Measurements from ENCODE around the gene TECR. TPM values are rescaled to one million over a fixed set of nuclear protein-coding genes. Genes with fewer than 3 reads are reported as not detected.

TECR gene
- total and polyA plus RNA-seq, 9 of the 15 experiments (the other 6 are each of a cell fraction or from before 2014, with no cell fraction given), result 29.3 to 211 (median 81.4) TPM

DNA sequence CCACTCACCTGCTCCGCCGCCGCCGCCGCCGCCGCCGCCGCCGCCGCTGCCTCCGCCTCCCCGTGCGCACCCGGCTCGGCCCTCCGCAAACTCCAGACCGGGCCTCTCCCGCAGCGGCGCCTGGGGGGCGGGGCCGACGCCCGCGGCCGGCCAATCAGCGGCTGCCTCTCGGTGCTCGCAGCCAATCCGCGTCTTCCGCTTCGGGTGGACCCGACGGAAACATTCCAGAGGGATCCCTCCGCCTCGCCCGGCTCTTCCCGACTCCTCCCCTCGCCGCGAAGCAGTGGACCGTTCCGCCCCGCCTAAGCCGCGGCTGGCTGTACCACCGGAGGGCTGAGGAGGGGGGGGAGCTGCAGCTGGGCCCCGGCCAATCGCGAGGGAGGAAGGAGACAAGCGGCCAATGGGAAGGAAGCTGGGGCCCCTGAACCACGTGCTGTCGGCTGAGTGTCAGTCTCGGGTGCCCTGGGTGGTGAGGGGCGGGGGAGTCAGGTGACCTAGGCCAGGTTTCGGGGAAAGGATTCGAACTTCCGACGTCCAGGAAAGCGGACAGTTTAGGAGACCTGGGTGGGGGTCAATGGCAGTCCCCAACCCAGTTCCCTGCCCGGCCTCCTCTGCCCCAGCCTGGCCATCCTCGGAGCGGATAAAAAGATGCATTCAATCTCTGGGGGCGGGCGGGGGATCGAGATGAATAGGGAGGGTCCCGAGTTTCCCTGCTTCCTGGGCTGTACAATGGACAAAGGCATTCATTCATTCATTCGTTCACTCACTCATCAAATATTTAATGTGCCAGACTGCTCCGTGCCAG lies 33.2 kb upstream of the TECR start, which contains the start of gene GIPC1 (continued):
- TF ChIP-seq, protein P1, sequence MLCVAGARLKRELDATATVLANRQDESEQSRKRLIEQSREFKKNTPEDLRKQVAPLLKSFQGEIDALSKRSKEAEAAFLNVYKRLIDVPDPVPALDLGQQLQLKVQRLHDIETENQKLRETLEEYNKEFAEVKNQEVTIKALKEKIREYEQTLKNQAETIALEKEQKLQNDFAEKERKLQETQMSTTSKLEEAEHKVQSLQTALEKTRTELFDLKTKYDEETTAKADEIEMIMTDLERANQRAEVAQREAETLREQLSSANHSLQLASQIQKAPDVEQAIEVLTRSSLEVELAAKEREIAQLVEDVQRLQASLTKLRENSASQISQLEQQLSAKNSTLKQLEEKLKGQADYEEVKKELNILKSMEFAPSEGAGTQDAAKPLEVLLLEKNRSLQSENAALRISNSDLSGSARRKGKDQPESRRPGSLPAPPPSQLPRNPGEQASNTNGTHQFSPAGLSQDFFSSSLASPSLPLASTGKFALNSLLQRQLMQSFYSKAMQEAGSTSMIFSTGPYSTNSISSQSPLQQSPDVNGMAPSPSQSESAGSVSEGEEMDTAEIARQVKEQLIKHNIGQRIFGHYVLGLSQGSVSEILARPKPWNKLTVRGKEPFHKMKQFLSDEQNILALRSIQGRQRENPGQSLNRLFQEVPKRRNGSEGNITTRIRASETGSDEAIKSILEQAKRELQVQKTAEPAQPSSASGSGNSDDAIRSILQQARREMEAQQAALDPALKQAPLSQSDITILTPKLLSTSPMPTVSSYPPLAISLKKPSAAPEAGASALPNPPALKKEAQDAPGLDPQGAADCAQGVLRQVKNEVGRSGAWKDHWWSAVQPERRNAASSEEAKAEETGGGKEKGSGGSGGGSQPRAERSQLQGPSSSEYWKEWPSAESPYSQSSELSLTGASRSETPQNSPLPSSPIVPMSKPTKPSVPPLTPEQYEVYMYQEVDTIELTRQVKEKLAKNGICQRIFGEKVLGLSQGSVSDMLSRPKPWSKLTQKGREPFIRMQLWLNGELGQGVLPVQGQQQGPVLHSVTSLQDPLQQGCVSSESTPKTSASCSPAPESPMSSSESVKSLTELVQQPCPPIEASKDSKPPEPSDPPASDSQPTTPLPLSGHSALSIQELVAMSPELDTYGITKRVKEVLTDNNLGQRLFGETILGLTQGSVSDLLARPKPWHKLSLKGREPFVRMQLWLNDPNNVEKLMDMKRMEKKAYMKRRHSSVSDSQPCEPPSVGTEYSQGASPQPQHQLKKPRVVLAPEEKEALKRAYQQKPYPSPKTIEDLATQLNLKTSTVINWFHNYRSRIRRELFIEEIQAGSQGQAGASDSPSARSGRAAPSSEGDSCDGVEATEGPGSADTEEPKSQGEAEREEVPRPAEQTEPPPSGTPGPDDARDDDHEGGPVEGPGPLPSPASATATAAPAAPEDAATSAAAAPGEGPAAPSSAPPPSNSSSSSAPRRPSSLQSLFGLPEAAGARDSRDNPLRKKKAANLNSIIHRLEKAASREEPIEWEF (CRISPR knock-in tag; IDR thresholded peaks at IDR 0.05), result no peak
- TF ChIP-seq SAFB2 (IDR thresholded peaks at IDR 0.05; ENCODE audit: borderline replicate concordance, low read depth, low read length, severe bottlenecking), result no peak
- peak; percentile 60; the same call in 1 of the 2 replicates for TF ChIP-seq OTX1 (CRISPR knock-in tag; IDR thresholded peaks at IDR 0.05)
- TF ChIP-seq, protein P2, sequence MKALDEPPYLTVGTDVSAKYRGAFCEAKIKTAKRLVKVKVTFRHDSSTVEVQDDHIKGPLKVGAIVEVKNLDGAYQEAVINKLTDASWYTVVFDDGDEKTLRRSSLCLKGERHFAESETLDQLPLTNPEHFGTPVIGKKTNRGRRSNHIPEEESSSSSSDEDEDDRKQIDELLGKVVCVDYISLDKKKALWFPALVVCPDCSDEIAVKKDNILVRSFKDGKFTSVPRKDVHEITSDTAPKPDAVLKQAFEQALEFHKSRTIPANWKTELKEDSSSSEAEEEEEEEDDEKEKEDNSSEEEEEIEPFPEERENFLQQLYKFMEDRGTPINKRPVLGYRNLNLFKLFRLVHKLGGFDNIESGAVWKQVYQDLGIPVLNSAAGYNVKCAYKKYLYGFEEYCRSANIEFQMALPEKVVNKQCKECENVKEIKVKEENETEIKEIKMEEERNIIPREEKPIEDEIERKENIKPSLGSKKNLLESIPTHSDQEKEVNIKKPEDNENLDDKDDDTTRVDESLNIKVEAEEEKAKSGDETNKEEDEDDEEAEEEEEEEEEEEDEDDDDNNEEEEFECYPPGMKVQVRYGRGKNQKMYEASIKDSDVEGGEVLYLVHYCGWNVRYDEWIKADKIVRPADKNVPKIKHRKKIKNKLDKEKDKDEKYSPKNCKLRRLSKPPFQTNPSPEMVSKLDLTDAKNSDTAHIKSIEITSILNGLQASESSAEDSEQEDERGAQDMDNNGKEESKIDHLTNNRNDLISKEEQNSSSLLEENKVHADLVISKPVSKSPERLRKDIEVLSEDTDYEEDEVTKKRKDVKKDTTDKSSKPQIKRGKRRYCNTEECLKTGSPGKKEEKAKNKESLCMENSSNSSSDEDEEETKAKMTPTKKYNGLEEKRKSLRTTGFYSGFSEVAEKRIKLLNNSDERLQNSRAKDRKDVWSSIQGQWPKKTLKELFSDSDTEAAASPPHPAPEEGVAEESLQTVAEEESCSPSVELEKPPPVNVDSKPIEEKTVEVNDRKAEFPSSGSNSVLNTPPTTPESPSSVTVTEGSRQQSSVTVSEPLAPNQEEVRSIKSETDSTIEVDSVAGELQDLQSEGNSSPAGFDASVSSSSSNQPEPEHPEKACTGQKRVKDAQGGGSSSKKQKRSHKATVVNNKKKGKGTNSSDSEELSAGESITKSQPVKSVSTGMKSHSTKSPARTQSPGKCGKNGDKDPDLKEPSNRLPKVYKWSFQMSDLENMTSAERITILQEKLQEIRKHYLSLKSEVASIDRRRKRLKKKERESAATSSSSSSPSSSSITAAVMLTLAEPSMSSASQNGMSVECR (CRISPR knock-in tag; IDR thresholded peaks at IDR 0.05), result 0 out of 2 replicates have a peak, but pooled peaks have one; percentile 81
- no peak for TF ChIP-seq SMARCA5 (IDR thresholded peaks at IDR 0.05)
- TF ChIP-seq, protein P3, sequence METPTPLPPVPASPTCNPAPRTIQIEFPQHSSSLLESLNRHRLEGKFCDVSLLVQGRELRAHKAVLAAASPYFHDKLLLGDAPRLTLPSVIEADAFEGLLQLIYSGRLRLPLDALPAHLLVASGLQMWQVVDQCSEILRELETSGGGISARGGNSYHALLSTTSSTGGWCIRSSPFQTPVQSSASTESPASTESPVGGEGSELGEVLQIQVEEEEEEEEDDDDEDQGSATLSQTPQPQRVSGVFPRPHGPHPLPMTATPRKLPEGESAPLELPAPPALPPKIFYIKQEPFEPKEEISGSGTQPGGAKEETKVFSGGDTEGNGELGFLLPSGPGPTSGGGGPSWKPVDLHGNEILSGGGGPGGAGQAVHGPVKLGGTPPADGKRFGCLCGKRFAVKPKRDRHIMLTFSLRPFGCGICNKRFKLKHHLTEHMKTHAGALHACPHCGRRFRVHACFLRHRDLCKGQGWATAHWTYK (CRISPR knock-in tag; IDR thresholded peaks at IDR 0.05), result peak; percentile 82; the same call in 1 of the 2 replicates
- no peak for TF ChIP-seq SMARCC2 (IDR thresholded peaks at IDR 0.05; ENCODE audit: low read depth)
- TF ChIP-seq, protein P4, sequence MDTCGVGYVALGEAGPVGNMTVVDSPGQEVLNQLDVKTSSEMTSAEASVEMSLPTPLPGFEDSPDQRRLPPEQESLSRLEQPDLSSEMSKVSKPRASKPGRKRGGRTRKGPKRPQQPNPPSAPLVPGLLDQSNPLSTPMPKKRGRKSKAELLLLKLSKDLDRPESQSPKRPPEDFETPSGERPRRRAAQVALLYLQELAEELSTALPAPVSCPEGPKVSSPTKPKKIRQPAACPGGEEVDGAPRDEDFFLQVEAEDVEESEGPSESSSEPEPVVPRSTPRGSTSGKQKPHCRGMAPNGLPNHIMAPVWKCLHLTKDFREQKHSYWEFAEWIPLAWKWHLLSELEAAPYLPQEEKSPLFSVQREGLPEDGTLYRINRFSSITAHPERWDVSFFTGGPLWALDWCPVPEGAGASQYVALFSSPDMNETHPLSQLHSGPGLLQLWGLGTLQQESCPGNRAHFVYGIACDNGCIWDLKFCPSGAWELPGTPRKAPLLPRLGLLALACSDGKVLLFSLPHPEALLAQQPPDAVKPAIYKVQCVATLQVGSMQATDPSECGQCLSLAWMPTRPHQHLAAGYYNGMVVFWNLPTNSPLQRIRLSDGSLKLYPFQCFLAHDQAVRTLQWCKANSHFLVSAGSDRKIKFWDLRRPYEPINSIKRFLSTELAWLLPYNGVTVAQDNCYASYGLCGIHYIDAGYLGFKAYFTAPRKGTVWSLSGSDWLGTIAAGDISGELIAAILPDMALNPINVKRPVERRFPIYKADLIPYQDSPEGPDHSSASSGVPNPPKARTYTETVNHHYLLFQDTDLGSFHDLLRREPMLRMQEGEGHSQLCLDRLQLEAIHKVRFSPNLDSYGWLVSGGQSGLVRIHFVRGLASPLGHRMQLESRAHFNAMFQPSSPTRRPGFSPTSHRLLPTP (IDR thresholded peaks at IDR 0.05; ENCODE audit: borderline replicate concordance, extremely low read depth, insufficient read length), result no peak
- TF ChIP-seq CAMTA2 (CRISPR knock-in tag; conservative IDR thresholded peaks at IDR 0.05), result no peak
- no peak for TF ChIP-seq MCM3 (IDR thresholded peaks at IDR 0.05)
- no peak for TF ChIP-seq POLR3G (IDR thresholded peaks at IDR 0.05; ENCODE audit: extremely low read depth, insufficient read length, insufficient replicate concordance)
